Lower leg skin (tissue), 3 donors: ENCODE measurements around the gene TYSND1.

ENCODE experiments used
- POLR2A ChIP-seq, 2 donors: fragments of 450-650 bp; IDR thresholded peaks; one replicate each; pipeline ENCODE4 v1.6.1; 2016 to 2017; ENCODE audit warnings: antibody characterized with exemption in 2 of 2, mild to moderate bottlenecking in 1 of 2, moderate library complexity in 1 of 2
- TF ChIP-seq, protein P1 (sequence below), 3 donors: fragments of 450-650 bp; IDR thresholded peaks; one replicate each; pipeline ENCODE4 v1.5.1; 2016; ENCODE audit warnings: antibody characterized with exemption in 3 of 3, mild to moderate bottlenecking in 3 of 3, moderate library complexity in 2 of 3

DNA sequence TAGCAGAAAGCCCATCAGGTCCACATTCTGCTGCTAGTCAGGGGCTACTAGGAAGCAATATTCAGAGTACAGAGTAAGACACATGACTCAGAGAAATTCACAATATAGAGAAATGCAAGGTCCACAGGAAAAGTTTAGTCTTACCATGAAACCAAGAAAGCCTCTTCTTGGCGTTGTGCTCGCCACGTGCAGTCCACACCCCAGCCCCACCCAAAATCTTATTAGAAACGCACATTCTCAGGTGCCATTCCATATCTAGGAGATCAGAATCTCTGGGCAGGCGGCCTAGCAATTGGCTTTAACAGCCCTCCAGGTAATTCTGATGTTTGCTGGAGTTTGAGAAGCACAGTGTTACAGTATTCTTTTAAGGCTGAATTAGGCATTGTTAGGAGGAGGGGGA, 39.6 kb upstream of the TYSND1 start:
- TF ChIP-seq, protein P1, sequence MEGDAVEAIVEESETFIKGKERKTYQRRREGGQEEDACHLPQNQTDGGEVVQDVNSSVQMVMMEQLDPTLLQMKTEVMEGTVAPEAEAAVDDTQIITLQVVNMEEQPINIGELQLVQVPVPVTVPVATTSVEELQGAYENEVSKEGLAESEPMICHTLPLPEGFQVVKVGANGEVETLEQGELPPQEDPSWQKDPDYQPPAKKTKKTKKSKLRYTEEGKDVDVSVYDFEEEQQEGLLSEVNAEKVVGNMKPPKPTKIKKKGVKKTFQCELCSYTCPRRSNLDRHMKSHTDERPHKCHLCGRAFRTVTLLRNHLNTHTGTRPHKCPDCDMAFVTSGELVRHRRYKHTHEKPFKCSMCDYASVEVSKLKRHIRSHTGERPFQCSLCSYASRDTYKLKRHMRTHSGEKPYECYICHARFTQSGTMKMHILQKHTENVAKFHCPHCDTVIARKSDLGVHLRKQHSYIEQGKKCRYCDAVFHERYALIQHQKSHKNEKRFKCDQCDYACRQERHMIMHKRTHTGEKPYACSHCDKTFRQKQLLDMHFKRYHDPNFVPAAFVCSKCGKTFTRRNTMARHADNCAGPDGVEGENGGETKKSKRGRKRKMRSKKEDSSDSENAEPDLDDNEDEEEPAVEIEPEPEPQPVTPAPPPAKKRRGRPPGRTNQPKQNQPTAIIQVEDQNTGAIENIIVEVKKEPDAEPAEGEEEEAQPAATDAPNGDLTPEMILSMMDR (IDR thresholded peaks at IDR 0.05): no peak
- no peak for TF ChIP-seq POLR2A (IDR thresholded peaks at IDR 0.05)
